OCI-LY7 (cell line): ENCODE results near the gene CCSER2. TPM values are rescaled to one million over a fixed set of nuclear protein-coding genes. Genes with fewer than 3 reads are reported as not detected.

Experiments used
- BruUV-seq: library from RNA; stranded (reverse); fragments of 400-500 nt; replicated peaks from 2 replicates; lab custom pipeline; 2021; lab: Mats Ljungman, UMichigan
- CTCF ChIA-PET: fragments of 300-600 bp; sonication (Branson Sonifier 250); formaldehyde crosslinking; loops from one replicate; lab custom pipeline; 2022; ENCODE audit warnings: antibody characterized with exemption; ENCODE audit not compliant: unreplicated experiment; lab: Charles Lee
- POLR2A ChIA-PET: fragments of 300-600 bp; sonication (Branson Sonifier 250); formaldehyde crosslinking; loops from one replicate; lab custom pipeline; 2022; ENCODE audit warnings: antibody characterized with exemption; lab: Charles Lee
- DNase-seq: peaks from one replicate; pipeline ENCODE4 v3.0.0-alpha.2; 2015; ENCODE audit warnings: low spot score
- H2AFZ ChIP-seq: fragments of 200-600 bp; sonication (generic), shearing (Covaris generic); 2 replicates; pipeline ENCODE4 v1.6.1; 2014; ENCODE audit warnings: mild to moderate bottlenecking, antibody characterized with exemption, low read length, moderate library complexity
- H3K27ac ChIP-seq: fragments of 200-600 bp; sonication (generic); 2 replicates; pipeline ENCODE4 v1.5.1; 2014; ENCODE audit warnings: mixed run types, low read depth, mild to moderate bottlenecking, moderate library complexity, low read length, inconsistent platforms; ENCODE audit not compliant: poor library complexity, severe bottlenecking
- H3K36me3 ChIP-seq: fragments of 200-600 bp; sonication (generic); 2 replicates; pipeline ENCODE4 v1.6.1; 2014; ENCODE audit warnings: mild to moderate bottlenecking, antibody characterized with exemption, low read length, moderate library complexity, mixed read lengths; ENCODE audit not compliant: insufficient read depth
- H3K4me1 ChIP-seq: fragments of 200-600 bp; sonication (generic); 2 replicates; pipeline ENCODE4 v1.5.1; 2014; ENCODE audit warnings: mild to moderate bottlenecking, low read length; ENCODE audit not compliant: insufficient read depth, poor library complexity, severe bottlenecking
- H3K4me2 ChIP-seq: fragments of 200-600 bp; sonication (generic); 2 replicates; pipeline ENCODE4 v1.6.1; 2014; ENCODE audit warnings: mild to moderate bottlenecking, low read length
- H3K4me3 ChIP-seq: fragments of 200-600 bp; sonication (generic); 2 replicates; pipeline ENCODE4 v1.5.1; 2014; ENCODE audit warnings: mild to moderate bottlenecking, low read depth, low read length; ENCODE audit not compliant: poor library complexity, severe bottlenecking
- H3K79me2 ChIP-seq: fragments of 200-600 bp; sonication (generic); 2 replicates; pipeline ENCODE4 v1.6.1; 2016; ENCODE audit warnings: low read depth, mild to moderate bottlenecking, low read length, moderate library complexity, mixed read lengths; ENCODE audit not compliant: insufficient read depth
- H3K9me2 ChIP-seq: fragments of 200-600 bp; sonication (generic); 2 replicates; pipeline ENCODE4 v1.6.1; 2016; ENCODE audit warnings: mild to moderate bottlenecking, low read length, mixed read lengths; ENCODE audit not compliant: insufficient read depth
- H3K9me3 ChIP-seq: fragments of 200-600 bp; sonication (generic); 2 replicates; pipeline ENCODE4 v1.6.1; 2014; ENCODE audit warnings: mild to moderate bottlenecking, mixed run types, low read length, mixed read lengths
- H4K20me1 ChIP-seq: fragments of 200-600 bp; sonication (generic); 2 replicates; pipeline ENCODE4 v1.6.1; 2014; ENCODE audit warnings: mild to moderate bottlenecking, antibody characterized with exemption, low read length, moderate library complexity, mixed read lengths; ENCODE audit not compliant: insufficient read depth
- EZH2phosphoT487 ChIP-seq: fragments of 200-600 bp; sonication (generic); IDR thresholded peaks from 2 replicates; pipeline ENCODE4 v1.6.1; 2018; ENCODE audit warnings: low read depth, borderline replicate concordance, mild to moderate bottlenecking, mixed run types, antibody characterized with exemption, low read length, moderate library complexity, mixed read lengths
- intact Hi-C: fragments of 100-400 bp; cut with micrococcal nuclease; formaldehyde crosslinking; loops from one replicate; pipeline ENCODE4 v1.10.0; 2022; ENCODE audit not compliant: unreplicated experiment
- total RNA-seq, 2 experiments: library from RNA; depleted of rRNA in 1 of 2; stranded (reverse); fragments of >200 nt in 1 of 2; shearing (Covaris generic) in 1 of 2; gene quantifications; 2 replicates each; pipeline ENCODE4 v1.2.3, GENCODE V29; 2014 to 2022
- TF ChIP-seq, protein P1 (sequence below): fragments of 200-600 bp; sonication (generic); conservative IDR thresholded peaks from 2 replicates; pipeline ENCODE4 v1.5.1; 2014; ENCODE audit warnings: mild to moderate bottlenecking, antibody characterized with exemption, low read length, moderate library complexity, mixed read lengths

CCSER2 gene
- total RNA-seq, 2 experiments from 2014 or later = 15.9 to 30.1 TPM

DNA sequence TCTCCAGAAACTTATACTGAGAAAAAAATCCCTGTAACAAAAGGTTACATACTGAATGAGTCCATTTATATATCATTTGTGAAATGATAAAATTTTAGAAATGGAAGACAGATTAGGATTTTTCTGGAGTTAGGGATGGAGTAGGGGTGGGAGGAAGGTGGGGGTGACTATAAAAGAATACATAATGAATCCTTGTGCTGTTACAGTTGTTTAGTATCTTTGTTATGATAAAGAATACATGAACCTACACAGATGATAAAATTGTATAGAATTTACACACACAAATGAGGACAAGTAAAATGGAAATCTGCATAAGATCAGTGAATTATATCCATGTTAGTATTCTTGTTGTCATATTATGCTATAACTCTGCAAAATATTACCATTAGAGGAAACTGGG is 41.7 kb upstream of the CCSER2 start:
- Histone ChIP-seq H4K20me1 (no peaks in the 10 kb centered on the region), H3K4me2 (no peak overlapping the region), H3K9me2 (no peaks in the 10 kb centered on the region), H2AFZ (no peak overlapping the region), H3K79me2 (no peaks in the 10 kb centered on the region), H3K9me3 (no peaks in the 10 kb centered on the region), H3K4me3 (no peak overlapping the region), H3K36me3 (no peaks in the 10 kb centered on the region), H3K27ac (no peak overlapping the region), H3K4me1 (no peaks in the 10 kb centered on the region)
- no TSS peak for BruUV-seq
- POLR2A ChIA-PET = no interaction called here
- CTCF ChIA-PET = no interaction called here
- intact Hi-C loops = no loop called here
- no peak for DNase-seq
- TF ChIP-seq EZH2phosphoT487 = no peak
- TF ChIP-seq, protein P1, sequence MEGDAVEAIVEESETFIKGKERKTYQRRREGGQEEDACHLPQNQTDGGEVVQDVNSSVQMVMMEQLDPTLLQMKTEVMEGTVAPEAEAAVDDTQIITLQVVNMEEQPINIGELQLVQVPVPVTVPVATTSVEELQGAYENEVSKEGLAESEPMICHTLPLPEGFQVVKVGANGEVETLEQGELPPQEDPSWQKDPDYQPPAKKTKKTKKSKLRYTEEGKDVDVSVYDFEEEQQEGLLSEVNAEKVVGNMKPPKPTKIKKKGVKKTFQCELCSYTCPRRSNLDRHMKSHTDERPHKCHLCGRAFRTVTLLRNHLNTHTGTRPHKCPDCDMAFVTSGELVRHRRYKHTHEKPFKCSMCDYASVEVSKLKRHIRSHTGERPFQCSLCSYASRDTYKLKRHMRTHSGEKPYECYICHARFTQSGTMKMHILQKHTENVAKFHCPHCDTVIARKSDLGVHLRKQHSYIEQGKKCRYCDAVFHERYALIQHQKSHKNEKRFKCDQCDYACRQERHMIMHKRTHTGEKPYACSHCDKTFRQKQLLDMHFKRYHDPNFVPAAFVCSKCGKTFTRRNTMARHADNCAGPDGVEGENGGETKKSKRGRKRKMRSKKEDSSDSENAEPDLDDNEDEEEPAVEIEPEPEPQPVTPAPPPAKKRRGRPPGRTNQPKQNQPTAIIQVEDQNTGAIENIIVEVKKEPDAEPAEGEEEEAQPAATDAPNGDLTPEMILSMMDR = no peak

DNA sequence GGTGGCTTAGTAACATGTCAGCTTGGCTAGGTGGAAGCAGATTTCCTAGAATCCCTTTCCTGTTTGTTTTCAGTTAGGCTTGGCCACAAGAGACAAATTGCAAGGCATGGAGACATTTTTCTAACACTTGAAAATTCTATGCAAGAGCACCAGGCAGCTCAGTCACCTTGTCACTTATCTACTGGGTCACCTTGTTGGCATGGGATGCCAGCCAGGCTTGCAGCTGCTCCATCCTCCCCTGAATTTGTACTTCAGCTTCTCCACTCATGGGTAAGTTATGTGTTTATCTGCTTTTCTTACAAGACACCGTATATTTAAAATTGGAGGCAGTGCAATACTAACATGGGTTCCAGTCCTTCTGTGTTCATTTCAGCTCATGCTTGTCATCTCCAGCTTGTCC is 40.2 kb upstream of the CCSER2 start:
- TF ChIP-seq, protein P1 = no peak
- no peak for TF ChIP-seq EZH2phosphoT487
- H3K4me1 ChIP-seq = no peaks in the 10 kb centered on the region
- H3K4me3 ChIP-seq = no peak overlapping the region
- no peak overlapping the region for H3K4me2 ChIP-seq
- ChIA-PET CTCF (interaction anchor here (0.6 kb wide), 1 partner anchor 13 kb away, joined by 3 read pairs; no protein-coding TSS in a partner anchor), POLR2A (no interaction called here)
- H3K79me2 ChIP-seq = no peaks in the 10 kb centered on the region
- no peaks in the 10 kb centered on the region for H4K20me1 ChIP-seq
- BruUV-seq = no TSS peak
- H3K9me3 ChIP-seq = no peaks in the 10 kb centered on the region
- no peaks in the 10 kb centered on the region for H3K9me2 ChIP-seq
- intact Hi-C loops = no loop called here
- H3K27ac ChIP-seq = no peak overlapping the region
- no peak overlapping the region for H2AFZ ChIP-seq
- no peak for DNase-seq
- H3K36me3 ChIP-seq = no peaks in the 10 kb centered on the region

DNA sequence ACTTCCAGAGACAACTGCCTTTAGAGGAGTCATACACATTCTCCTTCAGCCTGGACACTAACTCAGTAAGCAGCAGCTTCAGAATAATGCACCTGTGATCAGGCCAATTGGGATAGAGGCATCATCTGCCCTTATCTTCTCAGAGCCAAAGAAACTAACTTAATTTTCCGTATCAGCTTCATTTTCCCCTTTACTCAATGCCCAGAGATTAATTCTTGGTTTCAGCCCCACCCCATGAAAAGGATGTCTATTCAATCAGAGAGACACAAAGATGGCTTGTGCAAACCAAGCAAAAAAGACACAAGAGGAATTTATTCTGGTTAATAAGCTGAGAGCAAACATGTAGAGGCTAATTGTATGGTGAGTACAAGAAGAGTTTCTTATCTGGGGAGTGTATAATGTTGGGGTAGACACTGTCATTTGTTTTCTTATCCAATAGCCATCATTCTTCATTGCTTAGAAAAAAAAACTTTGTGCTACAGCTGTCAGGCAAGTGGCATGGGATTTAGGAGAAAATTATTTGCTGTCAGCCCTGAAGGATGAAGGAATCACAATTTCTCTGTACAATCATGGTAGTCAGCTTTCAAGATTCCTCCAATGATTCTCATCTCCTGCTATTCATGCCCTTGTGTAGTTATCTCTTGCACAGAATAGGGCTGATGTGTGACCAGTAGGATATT is 38.7 kb upstream of the CCSER2 start:
- CTCF ChIA-PET = no interaction called here
- DNase-seq = no peak

More for the DNA sequence above, 38.7 kb upstream of the CCSER2 start:
- no TSS peak for BruUV-seq
- POLR2A ChIA-PET = no interaction called here
- H4K20me1 ChIP-seq = no peaks in the 10 kb centered on the region
- no peaks in the 10 kb centered on the region for H3K79me2 ChIP-seq
- H3K9me3 ChIP-seq = no peaks in the 10 kb centered on the region
- no peak overlapping the region for H3K4me3 ChIP-seq
- no peak overlapping the region for H3K4me2 ChIP-seq
- no peaks in the 10 kb centered on the region for H3K4me1 ChIP-seq
- no peak for TF ChIP-seq EZH2phosphoT487
- TF ChIP-seq, protein P1 = no peak
- no peaks in the 10 kb centered on the region for H3K36me3 ChIP-seq
- intact Hi-C loops = no loop called here
- H3K9me2 ChIP-seq = no peaks in the 10 kb centered on the region
- H3K27ac ChIP-seq = no peak overlapping the region
- H2AFZ ChIP-seq = no peak overlapping the region
